HG02759 (cell line): ENCODE measurements around the gene WASF1.
A peak's percentile ranks its signal among the peaks of the same experiment; 100 is the strongest.
"Not testable (repeated sequence)": the region's sequence is repeated elsewhere in the genome, so short reads cannot be mapped to it uniquely, and the experiment has no call there.

Experiments used
- ATAC-seq: cut with Tn5 transposase; IDR thresholded peaks from one replicate; pipeline ENCODE4 v1.9.1; 2021; ENCODE audit warnings: mild to moderate bottlenecking, moderate library complexity; ENCODE audit not compliant: unreplicated experiment

WASF1 gene

DNA sequence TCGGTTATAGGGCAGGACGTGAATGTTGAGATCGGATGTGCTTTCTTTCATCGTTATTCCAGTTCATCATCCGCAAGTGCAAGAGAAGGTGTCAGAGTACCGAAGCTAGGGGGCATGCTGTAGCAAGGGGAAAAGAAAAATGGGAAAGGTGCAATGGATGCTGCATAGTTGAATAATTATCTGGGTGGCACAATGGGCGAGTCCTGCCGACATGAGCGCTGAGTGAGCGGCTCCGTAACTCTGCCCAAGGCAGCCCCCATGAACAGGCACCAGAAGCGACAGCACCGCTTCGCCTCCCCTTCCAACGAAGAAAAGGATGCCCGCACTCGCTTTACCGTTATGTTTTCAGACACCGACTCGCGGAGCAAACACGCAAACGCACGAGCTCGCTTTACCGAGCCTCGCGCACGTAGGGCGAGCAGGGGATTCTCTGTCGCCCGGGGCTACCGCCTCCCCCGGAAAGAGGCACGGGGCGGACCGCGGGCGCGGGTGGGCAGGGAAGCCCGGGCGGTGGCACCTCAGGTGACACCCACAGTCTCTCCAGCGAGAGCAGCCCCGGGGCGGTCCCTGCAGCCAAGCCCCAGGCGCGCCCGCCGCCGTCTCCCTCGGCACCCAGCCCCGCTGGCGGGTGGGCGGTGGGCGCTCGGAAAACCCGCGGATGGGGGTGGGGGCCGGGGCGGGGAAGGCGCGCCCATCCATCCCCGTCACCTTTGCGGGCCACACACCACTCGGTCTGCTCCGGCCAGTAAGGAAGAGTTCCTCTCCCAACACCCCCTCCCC is 654 bp downstream of the WASF1 start:
- ATAC-seq, result peak; percentile 36

DNA sequence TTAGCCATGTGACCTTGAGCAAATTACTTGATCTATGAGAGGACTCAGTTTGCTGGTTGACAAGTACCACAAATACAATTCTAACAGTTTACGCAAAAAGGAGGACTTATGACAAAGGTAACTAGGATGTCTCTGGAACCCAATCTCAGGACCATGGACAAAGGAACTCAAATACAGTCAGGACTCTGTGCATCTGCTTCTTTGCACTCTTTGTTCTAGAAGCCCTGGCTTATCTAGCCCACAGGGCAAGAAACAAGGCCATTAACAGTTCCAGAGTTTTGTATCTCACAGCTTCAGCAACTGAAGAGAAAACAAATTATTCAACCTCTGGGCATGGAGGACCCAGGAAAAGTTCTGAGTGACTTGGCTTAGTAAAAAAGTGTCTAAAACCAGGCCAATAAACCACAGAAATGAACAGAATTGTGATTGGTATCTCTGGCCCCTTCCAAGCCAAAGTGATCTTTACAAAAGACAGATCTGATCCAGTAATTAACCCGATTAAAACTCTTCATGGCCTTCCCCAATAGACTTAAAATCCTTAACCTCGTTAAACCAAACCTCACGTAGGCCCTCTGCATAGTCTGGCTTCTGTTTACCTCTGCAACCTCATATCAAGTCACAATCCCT is 5.9 kb downstream of the WASF1 start:
- no peak for ATAC-seq

DNA sequence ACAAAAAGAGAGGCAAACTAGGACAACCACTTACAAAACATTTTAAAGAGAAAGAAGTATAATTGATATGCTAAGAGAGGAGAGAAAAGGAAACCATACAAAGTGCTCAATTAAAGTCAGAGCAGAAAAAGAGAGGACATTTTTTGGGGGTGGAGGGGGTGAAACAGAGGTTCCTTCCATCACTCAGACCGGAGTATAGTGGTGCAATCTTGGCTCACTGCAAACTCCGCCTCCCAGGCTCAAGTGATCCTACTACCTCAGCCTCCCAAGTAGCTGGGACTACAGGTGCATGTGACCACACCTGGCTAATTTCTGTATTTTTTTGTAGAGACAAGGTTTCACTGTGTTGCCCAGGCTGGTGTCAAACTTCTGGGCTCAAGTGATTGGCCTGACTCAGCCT is 9.4 kb downstream of the WASF1 start:
- no peak for ATAC-seq

DNA sequence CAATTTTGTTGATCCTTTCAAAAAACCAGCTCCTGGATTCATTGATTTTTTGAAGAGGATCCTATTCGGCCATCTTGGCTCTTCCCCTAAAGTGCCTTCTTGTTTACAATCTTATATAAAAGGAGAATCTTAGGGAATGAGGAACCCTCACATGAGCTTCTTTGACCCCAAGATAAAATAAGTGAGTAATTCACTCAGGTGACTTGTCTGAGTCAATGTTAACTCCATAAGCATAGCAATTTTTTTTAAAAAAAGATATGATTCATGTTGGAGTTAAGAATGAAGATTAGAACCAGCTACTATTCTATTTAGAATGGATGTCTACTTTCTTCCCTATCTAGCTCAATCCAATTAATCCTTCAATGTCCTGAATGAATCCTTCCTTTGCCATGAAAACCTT is 21.0 kb downstream of the WASF1 start:
- ATAC-seq, result no peak

DNA sequence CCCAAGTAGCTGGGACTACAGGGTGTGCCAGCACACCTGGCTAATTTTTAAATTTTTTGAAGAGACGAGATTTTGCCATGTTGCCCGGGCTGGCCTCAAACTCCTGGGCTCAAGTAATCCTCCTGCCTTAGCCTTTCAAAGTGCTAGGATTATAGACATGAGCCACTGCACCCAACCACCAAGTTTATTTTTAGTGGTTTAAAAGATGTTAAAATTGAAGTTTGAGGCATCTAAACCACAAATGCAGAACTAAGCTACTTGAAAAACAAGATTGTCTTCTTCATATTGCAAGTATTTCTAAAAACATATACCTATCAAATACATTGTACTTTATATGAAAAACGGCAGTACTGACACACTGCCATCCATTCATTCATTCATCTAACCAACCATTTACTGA is 31.6 kb downstream of the WASF1 start:
- no peak for ATAC-seq

DNA sequence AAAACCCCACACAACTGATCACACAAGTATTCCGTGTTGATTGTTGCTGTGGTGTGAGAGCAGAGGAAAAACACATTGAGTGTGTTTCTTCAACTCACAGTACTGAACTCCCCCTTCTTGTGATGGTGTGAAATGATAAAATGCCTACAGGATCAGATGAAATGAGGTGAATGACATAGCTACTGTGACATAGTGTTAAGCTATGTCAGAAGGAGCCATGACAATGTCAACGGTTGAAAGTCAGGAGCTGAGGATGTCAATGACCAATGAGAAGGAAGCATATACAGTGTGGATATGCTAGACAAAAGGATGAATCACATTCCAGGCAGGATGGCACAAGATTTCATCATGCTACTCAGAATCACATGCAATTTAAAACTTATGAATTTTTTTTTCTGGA is 38.8 kb downstream of the WASF1 start:
- ATAC-seq, result no peak

DNA sequence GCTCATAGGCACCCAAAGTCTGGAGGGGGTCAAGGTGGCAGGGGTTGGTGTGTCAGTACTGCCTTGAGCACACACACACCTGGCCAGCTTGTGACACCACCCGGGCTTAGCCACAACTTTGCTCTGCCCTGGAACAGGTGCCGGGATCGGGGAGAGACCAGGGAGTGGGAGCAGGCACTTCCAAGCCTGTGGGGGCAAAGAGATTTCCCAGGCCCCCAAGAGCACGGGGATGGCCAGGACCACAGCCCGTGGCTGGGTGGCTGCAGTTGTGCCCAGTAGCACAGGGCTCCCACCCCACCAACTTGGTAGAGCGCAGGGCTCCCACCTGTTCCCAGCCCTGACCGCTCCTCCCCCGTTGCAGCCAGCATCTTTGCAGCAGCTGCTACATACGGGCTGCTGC is 40.4 kb downstream of the WASF1 start:
- no peak for ATAC-seq

DNA sequence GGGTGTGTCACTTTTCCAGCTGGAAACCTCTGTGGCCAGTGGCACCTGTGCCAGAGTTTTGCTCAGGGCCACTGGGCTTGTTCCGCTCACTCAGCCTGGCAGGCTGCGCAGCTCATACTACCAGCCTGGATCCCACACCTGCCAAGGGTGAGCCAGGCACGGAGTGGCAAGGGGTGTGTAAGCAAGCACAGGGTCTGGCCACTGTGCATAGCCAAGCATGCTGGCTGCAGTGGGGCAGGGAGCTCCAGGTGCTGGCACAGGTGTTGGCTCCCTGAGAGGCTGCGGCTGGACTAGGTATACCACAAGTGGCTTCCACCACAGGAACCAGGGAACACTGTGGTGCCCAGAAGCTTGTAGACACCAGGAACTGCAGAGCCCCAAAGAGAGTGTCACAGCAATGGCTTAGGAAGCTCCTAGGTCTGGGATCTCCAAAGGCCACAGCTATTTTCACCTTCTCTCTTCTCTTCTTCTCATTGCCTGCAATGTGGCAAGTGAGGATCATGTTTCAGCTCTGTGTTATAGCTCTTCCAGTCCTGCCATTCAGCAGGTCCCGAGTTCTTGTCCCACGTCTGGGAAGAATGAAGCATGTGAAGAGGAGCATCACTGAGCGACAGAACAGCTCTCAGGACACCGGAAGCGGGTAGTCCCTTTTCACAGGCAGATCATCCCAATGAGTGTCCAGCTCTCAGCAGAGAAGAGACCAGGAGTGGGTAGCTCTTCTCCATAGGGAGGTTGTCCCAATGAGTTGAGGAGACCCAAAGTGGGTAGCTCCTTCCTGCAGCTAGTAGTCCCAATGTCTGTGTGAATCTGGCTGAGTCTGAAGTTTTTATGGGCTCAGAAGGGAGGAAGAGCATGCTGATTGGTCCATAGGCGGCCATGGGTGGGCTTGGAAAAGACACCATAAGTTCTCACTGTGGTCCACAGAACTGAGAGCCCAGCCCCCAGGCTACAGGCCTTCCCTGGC is 41.3 kb downstream of the WASF1 start:
- no peak for ATAC-seq

DNA sequence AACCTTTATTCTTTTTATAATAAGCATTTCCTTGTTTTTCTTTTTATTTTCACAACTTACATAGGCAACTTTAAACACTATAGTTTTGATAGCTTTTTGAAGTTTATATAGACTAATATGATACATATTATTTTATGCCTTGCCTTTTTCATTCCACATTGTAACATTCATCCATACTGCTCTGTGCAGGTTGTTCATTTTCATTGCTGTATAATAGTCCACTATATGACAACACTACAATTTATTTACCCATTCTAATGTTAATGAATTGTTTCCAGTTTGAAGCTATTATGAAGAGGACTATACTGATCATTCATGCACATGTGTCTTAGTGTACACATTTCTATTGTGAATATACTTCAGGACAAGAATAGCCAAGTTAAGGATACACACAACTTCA is 49.1 kb downstream of the WASF1 start:
- no peak for ATAC-seq

DNA sequence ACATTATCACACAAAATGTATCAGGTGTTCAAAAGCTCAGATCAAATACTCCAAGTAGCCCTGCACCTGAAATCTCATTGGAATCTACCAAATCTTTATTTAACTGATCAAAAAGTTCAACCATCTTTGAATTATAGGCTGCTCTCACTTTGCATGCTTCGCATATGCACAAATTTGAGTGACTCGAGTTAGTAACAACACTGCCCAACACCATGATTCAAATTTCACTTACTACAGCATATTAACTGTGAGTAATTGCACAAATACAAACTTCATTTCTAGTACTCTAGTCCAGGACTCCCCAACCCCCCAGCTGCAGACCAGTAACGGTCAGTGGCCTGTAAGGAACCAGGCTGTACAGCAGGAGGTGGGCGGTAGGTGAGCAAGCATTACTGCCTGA is 51.1 kb downstream of the WASF1 start:
- no peak for ATAC-seq

DNA sequence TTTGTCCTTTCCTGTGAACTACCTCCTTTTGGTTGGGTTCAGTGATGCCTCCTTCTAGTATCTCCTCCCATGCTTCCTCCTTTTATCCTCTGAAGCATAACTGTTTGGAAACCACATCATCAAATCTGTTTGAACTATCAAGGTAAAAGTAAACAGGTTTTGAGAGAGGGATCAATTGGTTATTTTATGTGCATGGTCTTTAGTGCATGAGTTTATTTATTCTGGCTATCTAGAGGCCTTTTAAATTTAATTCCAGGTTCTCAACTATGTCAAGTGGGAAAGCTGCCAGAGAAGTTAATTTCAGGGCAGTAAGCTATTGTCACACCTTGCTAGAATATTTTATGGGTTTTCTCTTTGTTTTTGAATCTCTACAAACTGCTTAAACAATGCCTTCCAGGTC is 54.1 kb downstream of the WASF1 start:
- no peak for ATAC-seq

DNA sequence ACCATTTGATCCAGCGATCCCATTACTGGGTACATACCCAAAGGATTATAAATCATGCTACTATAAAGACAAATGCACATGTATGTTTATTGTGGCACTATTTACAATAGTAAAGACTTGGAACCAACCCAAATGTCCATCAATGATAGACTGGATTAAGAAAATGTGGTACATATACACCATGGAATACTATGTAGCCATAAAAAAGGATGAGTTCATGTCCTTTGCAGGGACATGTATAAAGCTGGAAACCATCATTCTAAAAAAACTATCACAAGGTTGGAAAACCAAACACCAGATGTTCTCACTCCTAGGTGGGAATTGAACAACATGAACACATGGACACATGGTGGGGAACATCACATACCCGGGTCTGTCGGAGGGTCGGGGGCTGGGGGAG is 57.8 kb downstream of the WASF1 start:
- not testable (repeated sequence) for ATAC-seq

DNA sequence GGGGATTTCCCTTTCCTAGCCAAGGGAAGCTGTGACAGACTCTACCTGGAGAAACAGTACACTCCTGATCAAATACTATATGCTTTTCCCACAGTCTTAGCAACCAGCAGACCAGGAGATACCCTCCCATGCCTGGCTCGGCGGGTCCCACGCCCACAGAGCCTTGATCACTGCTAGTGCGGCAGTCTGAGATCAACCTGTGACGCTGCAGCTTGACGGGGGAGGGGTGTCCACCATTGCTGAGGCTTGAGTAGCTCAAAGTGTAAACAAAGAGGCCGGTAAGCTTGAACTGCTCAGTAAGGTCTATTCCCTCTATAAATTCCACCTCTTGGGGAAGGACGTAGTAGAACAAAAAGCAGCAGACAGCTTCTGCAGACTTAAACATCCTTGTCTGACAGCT is 63.2 kb downstream of the WASF1 start:
- ATAC-seq, result no peak

DNA sequence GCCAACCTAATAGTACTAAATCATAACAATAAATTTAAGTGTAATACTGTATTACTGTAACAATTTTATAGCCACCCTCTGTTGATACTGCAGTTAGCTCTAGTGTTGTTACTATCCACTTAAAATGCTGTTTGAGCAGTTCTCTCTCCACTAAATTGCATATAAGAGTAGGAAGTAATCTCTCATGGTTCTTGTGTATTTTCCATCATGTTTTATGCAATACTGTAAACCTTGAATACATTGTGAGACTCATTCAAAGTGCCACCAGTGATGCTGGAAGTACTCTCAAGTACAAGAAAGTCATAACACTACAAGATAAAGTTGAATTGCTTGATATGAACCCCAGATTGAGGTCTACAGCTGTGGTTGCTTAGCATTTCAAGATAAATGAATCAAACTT is 65.5 kb downstream of the WASF1 start:
- ATAC-seq, result no peak

DNA sequence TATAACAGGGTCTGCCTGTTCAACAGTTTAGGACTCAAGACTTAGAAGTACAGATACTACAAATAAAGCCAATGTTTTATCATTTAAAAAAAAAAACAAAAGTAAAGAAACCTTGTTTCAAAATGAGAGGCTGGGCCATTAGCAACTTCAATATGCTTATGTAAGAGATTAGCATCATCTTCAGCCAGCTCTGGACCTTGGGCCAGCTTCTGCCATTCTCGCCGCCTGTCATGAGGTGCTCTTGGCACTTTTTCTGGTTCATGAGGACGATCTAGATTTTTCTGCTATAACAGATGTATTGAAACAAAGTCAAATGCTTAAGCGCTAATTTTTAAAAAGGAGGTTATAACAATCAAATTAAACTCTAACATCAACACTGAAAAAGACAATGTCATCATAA is 74.2 kb downstream of the WASF1 start:
- no peak for ATAC-seq

DNA sequence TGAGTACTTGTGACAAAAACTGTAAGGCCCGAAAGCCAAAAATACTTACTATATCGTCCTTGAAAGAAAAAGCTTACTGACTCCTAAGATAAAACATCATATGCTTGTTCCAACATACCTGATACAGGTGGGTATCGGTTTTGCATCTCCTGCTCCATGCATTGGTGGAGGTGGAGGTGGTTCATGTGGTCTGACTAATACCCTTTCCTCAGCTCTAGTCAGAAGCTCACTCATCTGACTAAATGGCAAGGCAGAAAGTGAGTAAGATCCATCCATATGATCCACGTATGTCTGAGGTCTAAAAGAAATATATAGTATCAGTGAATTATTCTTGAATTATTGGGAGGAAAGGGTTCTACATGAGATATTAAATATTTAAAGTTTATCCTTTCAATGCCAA is 76.2 kb downstream of the WASF1 start:
- no peak for ATAC-seq

DNA sequence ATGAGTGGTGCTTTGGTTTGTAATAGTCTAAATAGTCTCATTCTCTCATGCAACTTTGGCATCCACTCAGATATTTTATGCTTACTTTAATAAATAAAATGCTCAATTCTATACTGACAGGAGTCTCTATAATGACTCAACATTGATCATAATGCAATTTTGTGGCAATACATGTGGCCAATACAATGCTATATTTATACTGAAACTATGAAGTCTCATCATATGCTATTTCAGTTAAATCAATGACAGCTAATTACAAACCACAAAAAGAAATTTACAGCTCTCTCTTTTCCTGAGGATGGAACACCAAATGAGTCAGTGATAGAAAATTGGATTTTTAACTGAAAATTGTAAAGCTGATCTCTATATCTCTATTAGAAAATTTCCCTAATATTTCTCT is 77.1 kb downstream of the WASF1 start:
- ATAC-seq, result no peak

DNA sequence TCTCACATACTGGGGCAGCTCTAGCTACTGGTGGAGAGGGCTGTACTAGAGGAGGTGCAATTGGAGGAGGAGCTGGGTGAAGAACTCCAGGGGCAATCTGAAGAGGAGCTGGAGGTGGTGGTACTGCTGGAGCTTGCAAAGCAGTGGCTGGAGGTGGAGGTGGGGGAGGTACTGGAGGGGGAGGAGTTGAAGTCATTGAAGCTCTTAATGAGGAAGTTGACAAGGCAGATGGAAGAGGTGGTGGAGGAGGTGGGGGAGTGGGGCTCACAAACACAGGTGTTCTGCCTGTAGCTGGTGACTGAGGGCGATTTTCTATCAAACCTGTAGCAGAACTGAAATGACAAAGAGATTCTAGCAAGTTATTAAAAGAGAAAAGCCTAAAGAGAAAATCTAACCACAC is 77.6 kb downstream of the WASF1 start:
- ATAC-seq, result no peak

DNA sequence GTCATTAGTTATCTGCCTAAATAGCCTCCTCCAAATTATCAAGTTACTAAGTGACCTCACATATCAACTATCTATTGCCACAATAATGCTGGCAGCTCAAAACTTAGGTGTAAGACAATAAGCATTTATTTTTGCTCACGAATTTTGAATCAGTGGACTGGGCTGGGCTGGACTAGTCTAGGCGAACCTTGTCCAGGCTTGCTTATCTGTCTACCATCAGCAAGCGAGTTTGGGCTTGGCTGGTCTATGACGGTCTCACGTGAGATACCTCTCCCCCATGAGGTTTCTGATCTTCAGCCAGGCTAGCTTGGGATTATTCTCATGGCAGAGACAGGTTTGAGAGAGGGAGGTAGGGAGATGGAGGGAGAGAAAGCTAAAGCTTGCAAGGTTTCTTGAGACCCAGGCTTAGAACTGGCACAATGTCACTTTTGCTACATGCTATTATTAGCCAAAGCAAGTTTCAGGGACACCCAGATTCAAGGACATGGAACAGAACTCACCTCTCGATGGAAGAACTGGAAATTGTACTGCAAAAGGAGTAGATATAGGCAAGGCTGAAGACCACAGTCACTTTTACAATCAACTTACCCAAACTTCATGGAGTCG is 80.9 kb downstream of the WASF1 start:
- no peak for ATAC-seq

DNA sequence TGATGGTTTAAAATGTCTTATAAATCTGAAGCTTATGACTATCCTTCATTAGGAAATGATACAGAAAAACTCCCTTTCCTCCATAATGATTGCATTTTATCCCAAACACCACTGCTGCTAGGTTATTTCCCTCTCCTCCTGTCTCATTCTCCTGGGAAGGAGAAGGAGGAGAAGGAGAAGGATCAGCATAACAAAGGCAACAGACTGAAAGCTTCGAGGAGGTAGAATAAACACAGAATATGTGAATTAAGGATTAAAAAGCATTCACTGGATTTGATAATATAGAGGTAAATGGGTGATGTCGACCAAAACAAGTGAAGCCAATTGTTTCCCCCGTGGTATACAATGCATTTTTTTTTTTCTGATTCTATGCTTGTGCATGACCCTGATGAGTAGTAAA is 82.0 kb downstream of the WASF1 start:
- ATAC-seq, result no peak

DNA sequence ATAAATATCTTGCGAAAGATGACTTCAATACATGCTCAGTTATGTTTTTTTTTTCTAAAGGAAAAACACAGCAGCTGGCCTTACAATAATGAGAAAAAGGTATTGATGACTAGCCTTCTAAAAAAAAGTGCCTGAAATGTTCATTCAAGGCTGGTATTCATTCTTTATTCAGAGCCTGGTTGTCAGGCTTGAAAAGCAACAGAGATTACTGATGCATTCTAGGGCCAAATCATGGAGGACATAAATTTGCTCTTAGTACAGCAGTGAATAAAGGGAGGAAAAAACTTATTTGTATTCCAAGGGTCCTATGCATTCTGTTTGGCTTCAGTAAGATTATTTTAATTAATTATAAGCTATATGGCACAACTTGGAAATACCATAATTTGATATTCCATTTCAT is 83.5 kb downstream of the WASF1 start:
- ATAC-seq, result no peak
